HG03060 (cell line): Measurements from ENCODE around the gene DNAJB1.
"Not testable (repeated sequence)": the region's sequence is repeated elsewhere in the genome, so short reads cannot be mapped to it uniquely, and the experiment has no call there.

Experiments used
- ATAC-seq: cut with Tn5 transposase; IDR thresholded peaks from one replicate; pipeline ENCODE4 v1.9.1; 2021; ENCODE audit warnings: low read depth, moderate number of reproducible peaks; ENCODE audit not compliant: unreplicated experiment

The DNAJB1 gene

GRCh38 chr19:14525729-14526128, 7.5 kb upstream of the DNAJB1 start:
- ATAC-seq = no peak

GRCh38 chr19:14520543-14520942, 2.3 kb upstream of the DNAJB1 start:
- no peak for ATAC-seq

GRCh38 chr19:14519860-14520407, 1.7 kb upstream of the DNAJB1 start:
- no peak for ATAC-seq

- no peak for ATAC-seq
Measured at GRCh38 chr19:14519245-14519859, 1.2 kb upstream of the DNAJB1 start.

GRCh38 chr19:14517446-14517839, 754 bp downstream of the DNAJB1 start:
- no peak for ATAC-seq

- no peak for ATAC-seq
Measured at GRCh38 chr19:14516746-14517438, 1.3 kb downstream of the DNAJB1 start.

GRCh38 chr19:14516048-14516534, 2.1 kb downstream of the DNAJB1 start:
- no peak for ATAC-seq

GRCh38 chr19:14515501-14516047, 2.6 kb downstream of the DNAJB1 start:
- ATAC-seq = no peak

- no peak for ATAC-seq
Measured at GRCh38 chr19:14514215-14514863, 3.9 kb downstream of the DNAJB1 start.

GRCh38 chr19:14512406-14512961, 5.7 kb downstream of the DNAJB1 start:
- ATAC-seq = no peak

GRCh38 chr19:14511229-14511593, 7.0 kb downstream of the DNAJB1 start:
- no peak for ATAC-seq

- ATAC-seq = no peak
Measured at GRCh38 chr19:14510311-14511228, 7.6 kb downstream of the DNAJB1 start.

GRCh38 chr19:14507704-14508542, 10.3 kb downstream of the DNAJB1 start:
- no peak for ATAC-seq

- ATAC-seq = no peak
Measured at GRCh38 chr19:14505488-14506239, 12.5 kb downstream of the DNAJB1 start.

- ATAC-seq = not testable (repeated sequence)
Measured at GRCh38 chr19:14504575-14504974, 13.6 kb downstream of the DNAJB1 start.

GRCh38 chr19:14503285-14503684, 14.9 kb downstream of the DNAJB1 start:
- no peak for ATAC-seq

GRCh38 chr19:14502334-14503092, 15.7 kb downstream of the DNAJB1 start:
- ATAC-seq = no peak
